Measurements from ENCODE around the gene MRPS30.
"Not testable (repeated sequence)": the region's sequence is repeated elsewhere in the genome, so short reads cannot be mapped to it uniquely, and the experiment has no call there.

- not testable (repeated sequence) for TF ChIP-seq CTCF, POLR2A (IDR thresholded peaks at IDR 0.05)
Measured at GRCh38 chr5:44824662-44825061, 15.9 kb downstream of the MRPS30 start.

Measured in heart left ventricle (tissue), 13 donors.